SK-N-SH treated with all-trans-retinoic acid at 6 μM for 48 hours (cell line): Measurements from ENCODE around the gene ELF5.

Experiments used
- ATAC-seq: fragments of 200-7000 bp; cut with Tn5 transposase; 3 replicates; pipeline ENCODE4 v1.9.1; 2020; ENCODE audit warnings: mild to moderate bottlenecking, moderate library complexity
- ARNTL ChIP-seq: fragments of 450-650 bp; formaldehyde crosslinking; IDR thresholded peaks from 2 replicates; pipeline ENCODE4 v1.5.0; 2020; ENCODE audit warnings: low read depth, mild to moderate bottlenecking, moderate library complexity, borderline replicate concordance
- BACH2 ChIP-seq: fragments of 250-450 bp; sonication (Bioruptor Pico); IDR thresholded peaks from 2 replicates; pipeline ENCODE4 v1.9.0; 2021; ENCODE audit warnings: mild to moderate bottlenecking, borderline replicate concordance
- CSDC2 ChIP-seq: fragments of 250-450 bp; sonication (Bioruptor Pico); IDR thresholded peaks from 2 replicates; pipeline ENCODE4 v1.5.0; 2020; ENCODE audit warnings: mild to moderate bottlenecking, moderate library complexity
- ESRRG ChIP-seq: fragments of 250-450 bp; sonication (Bioruptor Pico); IDR thresholded peaks from 2 replicates; pipeline ENCODE4 v1.6.1; 2021; ENCODE audit warnings: mild to moderate bottlenecking
- ISL1 ChIP-seq: fragments of 250-450 bp; sonication (Bioruptor Pico); IDR thresholded peaks from 2 replicates; pipeline ENCODE4 v2.1.2; 2022; ENCODE audit warnings: mild to moderate bottlenecking, moderate library complexity
- OSR1 ChIP-seq: fragments of 250-450 bp; sonication (Bioruptor Pico); IDR thresholded peaks from 2 replicates; pipeline ENCODE4 v1.8.0; 2022; ENCODE audit warnings: moderate library complexity, mild to moderate bottlenecking, inconsistent platforms
- PPARA ChIP-seq: fragments of 250-450 bp; sonication (Bioruptor Pico); IDR thresholded peaks from 2 replicates; pipeline ENCODE4 v1.5.0; 2020; ENCODE audit warnings: mild to moderate bottlenecking, borderline replicate concordance
- RARB ChIP-seq: fragments of 250-450 bp; sonication (Bioruptor Pico); IDR thresholded peaks from 2 replicates; pipeline ENCODE4 v1.8.0; 2021; ENCODE audit warnings: mild to moderate bottlenecking, moderate library complexity
- SNAI2 ChIP-seq: fragments of 250-450 bp; sonication (Bioruptor Pico); IDR thresholded peaks from 2 replicates; pipeline ENCODE4 v1.5.0; 2020; ENCODE audit warnings: mild to moderate bottlenecking, moderate library complexity
- TOX ChIP-seq: fragments of 250-450 bp; sonication (Bioruptor Pico); IDR thresholded peaks from 2 replicates; pipeline ENCODE4 v1.8.0; 2021; ENCODE audit warnings: mild to moderate bottlenecking, moderate library complexity, borderline replicate concordance
- ZC3H10 ChIP-seq: fragments of 250-450 bp; sonication (Bioruptor Pico); IDR thresholded peaks from 2 replicates; pipeline ENCODE4 v1.5.1; 2021; ENCODE audit warnings: mild to moderate bottlenecking, moderate library complexity
- ZFP30 ChIP-seq: fragments of 450-650 bp; formaldehyde crosslinking; IDR thresholded peaks from 2 replicates; pipeline ENCODE4 v1.5.0; 2022; ENCODE audit warnings: mild to moderate bottlenecking, moderate library complexity
- ZNF565 ChIP-seq: fragments of 450-650 bp; formaldehyde crosslinking; conservative IDR thresholded peaks from 2 replicates; pipeline ENCODE4 v1.5.0; 2020; ENCODE audit warnings: low read depth, mild to moderate bottlenecking, moderate library complexity
- ZNF70 ChIP-seq: fragments of 450-650 bp; formaldehyde crosslinking; IDR thresholded peaks from 2 replicates; pipeline ENCODE4 v1.5.0; 2020; ENCODE audit warnings: mild to moderate bottlenecking, moderate library complexity
- ZNF8 ChIP-seq: fragments of 450-650 bp; formaldehyde crosslinking; IDR thresholded peaks from 2 replicates; pipeline ENCODE4 v1.5.0; 2020; ENCODE audit warnings: mild to moderate bottlenecking, moderate library complexity
- TF ChIP-seq, protein P1 (sequence below): fragments of 250-450 bp; sonication (Bioruptor Pico); IDR thresholded peaks from 2 replicates; pipeline ENCODE4 v1.8.0; 2020; ENCODE audit warnings: mild to moderate bottlenecking, moderate library complexity, borderline replicate concordance
- TF ChIP-seq, protein P2 (sequence below): fragments of 250-450 bp; sonication (Bioruptor Pico); IDR thresholded peaks from 2 replicates; pipeline ENCODE4 v1.8.0; 2021; ENCODE audit warnings: low read depth, mild to moderate bottlenecking, moderate library complexity, borderline replicate concordance
- TF ChIP-seq, protein P3 (sequence below): fragments of 250-450 bp; sonication (Bioruptor Pico); IDR thresholded peaks from 2 replicates; pipeline ENCODE4 v1.5.1; 2021; ENCODE audit warnings: mild to moderate bottlenecking, moderate library complexity
- TF ChIP-seq, protein P4 (sequence below): fragments of 250-450 bp; sonication (Bioruptor Pico); IDR thresholded peaks from 2 replicates; pipeline ENCODE4 v1.5.1; 2020; ENCODE audit warnings: low read depth, mild to moderate bottlenecking, moderate library complexity

ELF5 gene

DNA sequence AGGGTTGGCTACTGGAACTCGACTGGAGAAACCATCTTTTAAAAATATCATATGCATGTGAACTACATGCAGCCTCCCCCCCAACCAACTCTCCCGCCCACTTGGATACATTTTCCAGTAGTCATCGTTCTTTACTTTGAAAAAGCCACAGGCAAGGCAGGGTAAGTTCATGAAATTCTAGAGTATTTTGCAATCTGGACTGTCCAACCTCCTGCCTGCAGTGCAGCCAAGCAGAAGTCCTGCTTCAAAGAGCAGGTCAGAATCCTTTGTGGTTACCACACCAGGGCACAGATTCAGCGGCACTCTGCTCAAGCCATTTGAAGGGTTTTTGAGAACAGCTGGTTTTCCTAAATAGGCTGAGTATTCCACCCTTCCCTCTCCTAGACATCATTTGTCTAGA lies 12.1 kb downstream of the ELF5 start:
- TF ChIP-seq ISL1 (no peak), CSDC2 (CRISPR knock-in tag) (no peak), ZC3H10 (CRISPR knock-in tag) (no peak), ARNTL (no peak), TOX (CRISPR knock-in tag) (no peak)
- TF ChIP-seq, protein P1, sequence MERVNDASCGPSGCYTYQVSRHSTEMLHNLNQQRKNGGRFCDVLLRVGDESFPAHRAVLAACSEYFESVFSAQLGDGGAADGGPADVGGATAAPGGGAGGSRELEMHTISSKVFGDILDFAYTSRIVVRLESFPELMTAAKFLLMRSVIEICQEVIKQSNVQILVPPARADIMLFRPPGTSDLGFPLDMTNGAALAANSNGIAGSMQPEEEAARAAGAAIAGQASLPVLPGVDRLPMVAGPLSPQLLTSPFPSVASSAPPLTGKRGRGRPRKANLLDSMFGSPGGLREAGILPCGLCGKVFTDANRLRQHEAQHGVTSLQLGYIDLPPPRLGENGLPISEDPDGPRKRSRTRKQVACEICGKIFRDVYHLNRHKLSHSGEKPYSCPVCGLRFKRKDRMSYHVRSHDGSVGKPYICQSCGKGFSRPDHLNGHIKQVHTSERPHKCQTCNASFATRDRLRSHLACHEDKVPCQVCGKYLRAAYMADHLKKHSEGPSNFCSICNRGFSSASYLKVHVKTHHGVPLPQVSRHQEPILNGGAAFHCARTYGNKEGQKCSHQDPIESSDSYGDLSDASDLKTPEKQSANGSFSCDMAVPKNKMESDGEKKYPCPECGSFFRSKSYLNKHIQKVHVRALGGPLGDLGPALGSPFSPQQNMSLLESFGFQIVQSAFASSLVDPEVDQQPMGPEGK (CRISPR knock-in tag) = no peak
- TF ChIP-seq, protein P2, sequence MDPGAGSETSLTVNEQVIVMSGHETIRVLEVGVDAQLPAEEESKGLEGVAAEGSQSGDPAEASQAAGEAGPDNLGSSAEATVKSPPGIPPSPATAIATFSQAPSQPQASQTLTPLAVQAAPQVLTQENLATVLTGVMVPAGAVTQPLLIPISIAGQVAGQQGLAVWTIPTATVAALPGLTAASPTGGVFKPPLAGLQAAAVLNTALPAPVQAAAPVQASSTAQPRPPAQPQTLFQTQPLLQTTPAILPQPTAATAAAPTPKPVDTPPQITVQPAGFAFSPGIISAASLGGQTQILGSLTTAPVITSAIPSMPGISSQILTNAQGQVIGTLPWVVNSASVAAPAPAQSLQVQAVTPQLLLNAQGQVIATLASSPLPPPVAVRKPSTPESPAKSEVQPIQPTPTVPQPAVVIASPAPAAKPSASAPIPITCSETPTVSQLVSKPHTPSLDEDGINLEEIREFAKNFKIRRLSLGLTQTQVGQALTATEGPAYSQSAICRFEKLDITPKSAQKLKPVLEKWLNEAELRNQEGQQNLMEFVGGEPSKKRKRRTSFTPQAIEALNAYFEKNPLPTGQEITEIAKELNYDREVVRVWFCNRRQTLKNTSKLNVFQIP (CRISPR knock-in tag) = no peak

DNA sequence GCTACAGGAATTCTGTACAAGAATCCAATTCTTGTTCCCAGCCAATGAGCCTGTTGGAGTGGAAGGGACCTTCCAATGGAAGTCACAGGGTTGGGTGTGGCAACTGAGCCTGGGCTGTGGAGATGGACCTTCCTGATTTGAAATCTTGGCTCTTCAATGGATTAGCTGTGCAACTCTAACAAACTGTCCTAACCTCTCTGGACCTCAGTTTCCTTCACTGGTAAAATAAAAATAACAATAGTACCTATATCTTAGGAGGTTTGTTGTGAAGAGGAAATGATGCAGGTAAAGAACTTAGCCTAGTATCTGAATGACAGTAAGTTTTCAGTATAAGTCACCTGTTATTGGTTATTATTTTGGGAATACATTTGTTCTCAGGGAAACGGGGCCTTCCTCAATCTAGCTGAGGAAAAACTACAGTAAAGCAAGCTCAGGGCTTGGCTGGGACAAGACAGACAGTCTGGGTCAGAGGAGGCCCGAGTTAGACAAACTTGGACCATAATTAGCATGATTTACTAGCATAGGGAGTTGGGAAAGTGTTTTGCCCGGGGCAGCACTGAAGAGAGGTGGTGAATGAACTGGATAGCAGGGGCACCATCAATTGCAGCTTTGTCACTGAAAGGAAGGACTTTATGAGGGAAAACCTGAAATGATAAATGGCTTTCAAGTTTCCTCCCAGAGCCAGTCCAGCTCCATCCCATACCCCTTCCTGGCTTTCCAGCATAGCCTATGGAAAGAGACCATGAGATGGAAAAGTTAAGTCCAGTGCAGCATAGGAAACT lies 13.7 kb downstream of the ELF5 start:
- no peak for ATAC-seq
- TF ChIP-seq SNAI2 (CRISPR knock-in tag) (no peak), ZNF70 (CRISPR knock-in tag) (no peak), BACH2 (CRISPR knock-in tag) (no peak), OSR1 (CRISPR knock-in tag) (no peak), CSDC2 (CRISPR knock-in tag) (no peak), PPARA (CRISPR knock-in tag) (no peak), ZNF565 (CRISPR knock-in tag) (no peak), RARB (no peak), ISL1 (no peak), ZFP30 (CRISPR knock-in tag) (no peak), ARNTL (no peak), ESRRG (CRISPR knock-in tag) (no peak), ZNF8 (CRISPR knock-in tag) (no peak)
- TF ChIP-seq, protein P3, sequence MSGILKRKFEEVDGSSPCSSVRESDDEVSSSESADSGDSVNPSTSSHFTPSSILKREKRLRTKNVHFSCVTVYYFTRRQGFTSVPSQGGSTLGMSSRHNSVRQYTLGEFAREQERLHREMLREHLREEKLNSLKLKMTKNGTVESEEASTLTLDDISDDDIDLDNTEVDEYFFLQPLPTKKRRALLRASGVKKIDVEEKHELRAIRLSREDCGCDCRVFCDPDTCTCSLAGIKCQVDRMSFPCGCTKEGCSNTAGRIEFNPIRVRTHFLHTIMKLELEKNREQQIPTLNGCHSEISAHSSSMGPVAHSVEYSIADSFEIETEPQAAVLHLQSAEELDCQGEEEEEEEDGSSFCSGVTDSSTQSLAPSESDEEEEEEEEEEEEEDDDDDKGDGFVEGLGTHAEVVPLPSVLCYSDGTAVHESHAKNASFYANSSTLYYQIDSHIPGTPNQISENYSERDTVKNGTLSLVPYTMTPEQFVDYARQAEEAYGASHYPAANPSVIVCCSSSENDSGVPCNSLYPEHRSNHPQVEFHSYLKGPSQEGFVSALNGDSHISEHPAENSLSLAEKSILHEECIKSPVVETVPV (CRISPR knock-in tag) = no peak
- TF ChIP-seq, protein P4, sequence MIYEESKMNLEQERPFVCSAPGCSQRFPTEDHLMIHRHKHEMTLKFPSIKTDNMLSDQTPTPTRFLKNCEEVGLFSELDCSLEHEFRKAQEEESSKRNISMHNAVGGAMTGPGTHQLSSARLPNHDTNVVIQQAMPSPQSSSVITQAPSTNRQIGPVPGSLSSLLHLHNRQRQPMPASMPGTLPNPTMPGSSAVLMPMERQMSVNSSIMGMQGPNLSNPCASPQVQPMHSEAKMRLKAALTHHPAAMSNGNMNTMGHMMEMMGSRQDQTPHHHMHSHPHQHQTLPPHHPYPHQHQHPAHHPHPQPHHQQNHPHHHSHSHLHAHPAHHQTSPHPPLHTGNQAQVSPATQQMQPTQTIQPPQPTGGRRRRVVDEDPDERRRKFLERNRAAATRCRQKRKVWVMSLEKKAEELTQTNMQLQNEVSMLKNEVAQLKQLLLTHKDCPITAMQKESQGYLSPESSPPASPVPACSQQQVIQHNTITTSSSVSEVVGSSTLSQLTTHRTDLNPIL (CRISPR knock-in tag) = no peak
- TF ChIP-seq, all 23 proteins: peak for 0

More for the DNA sequence above, 12.1 kb downstream of the ELF5 start:
- no peak for ATAC-seq

DNA sequence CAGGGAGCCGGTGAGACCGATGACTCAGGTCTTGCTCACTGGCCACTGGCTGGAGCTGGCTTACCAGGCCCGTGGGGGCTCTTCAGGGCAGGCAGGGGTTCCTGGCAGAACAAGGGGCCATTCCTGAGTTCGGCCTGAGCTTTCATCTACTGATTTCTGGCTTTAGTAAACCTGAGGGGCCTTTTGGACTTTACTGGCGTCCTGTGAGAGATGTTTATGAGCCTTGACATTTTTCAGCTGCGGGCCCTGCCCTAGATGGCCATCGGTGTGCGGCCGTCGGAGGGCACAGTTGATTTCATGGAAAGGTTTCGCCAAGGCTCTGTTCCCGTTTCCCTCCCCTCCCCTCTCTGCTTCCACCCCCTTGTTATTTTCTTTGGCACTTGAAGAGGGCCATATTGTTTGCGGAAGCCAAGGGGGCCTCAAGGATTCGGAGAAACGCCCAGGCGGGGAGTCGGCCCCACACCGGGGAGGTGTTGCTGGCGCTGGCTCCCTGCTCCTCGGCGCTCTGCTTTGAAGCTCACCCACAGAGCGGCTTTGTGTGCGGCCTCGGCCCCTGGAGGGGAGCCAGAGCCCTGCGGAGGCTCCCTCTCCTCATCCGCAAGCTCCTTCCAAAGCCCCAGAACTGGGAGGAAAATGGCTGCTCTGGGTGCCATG lies 17.7 kb downstream of the ELF5 start:
- ATAC-seq = no peak
- TF ChIP-seq, protein P1 (CRISPR knock-in tag) = no peak
- no peak for TF ChIP-seq CSDC2 (CRISPR knock-in tag)
- TF ChIP-seq, all 23 proteins: peak for 0

DNA sequence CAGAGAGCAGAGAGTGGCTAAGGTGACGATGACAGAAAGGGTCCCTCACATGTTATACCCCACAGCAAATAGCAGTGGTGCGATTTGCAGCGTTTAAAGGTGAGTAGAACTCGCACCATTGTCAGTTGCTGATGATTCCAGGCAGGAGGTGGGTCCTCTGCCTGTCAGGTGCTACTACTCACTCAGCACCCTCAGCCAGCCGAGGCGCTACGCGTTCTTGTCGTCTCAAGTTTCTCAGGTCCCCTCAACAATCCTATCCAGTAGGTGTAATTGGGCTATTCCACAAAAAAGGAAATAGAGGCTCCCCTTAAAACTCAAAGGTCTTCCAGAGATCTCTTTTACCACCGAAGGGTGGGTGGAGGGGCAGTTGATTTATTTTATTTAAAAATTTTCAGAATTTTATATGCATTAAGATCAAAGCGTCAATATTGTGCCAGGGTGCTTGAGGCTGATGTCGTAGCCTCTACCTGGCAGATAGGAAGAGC lies 18.3 kb downstream of the ELF5 start:
- no peak for ATAC-seq
- no peak for TF ChIP-seq ZNF565 (CRISPR knock-in tag)
- no peak for TF ChIP-seq ZNF70 (CRISPR knock-in tag)
- TF ChIP-seq ZC3H10 (CRISPR knock-in tag) = no peak
- TF ChIP-seq RARB = no peak
- TF ChIP-seq, protein P1 (CRISPR knock-in tag) = no peak
- TF ChIP-seq, protein P4 (CRISPR knock-in tag) = no peak
- no peak for TF ChIP-seq OSR1 (CRISPR knock-in tag)
- no peak for TF ChIP-seq TOX (CRISPR knock-in tag)
